ENCODE results near the gene SERF2. TPM values are rescaled to one million over a fixed set of nuclear protein-coding genes. Genes with fewer than 3 reads are reported as not detected.
"Not testable (repeated sequence)": the region's sequence is repeated elsewhere in the genome, so short reads cannot be mapped to it uniquely, and the experiment has no call there.

Gene SERF2
- polyA plus RNA-seq, 3 donors, result 1,511 to 3,135 (median 2,483) TPM

- Mint-ChIP-seq H3K4me3 (no peak overlapping the region), H3K27ac (peak overlapping the region in 5 of 7 donors; percentile 8 to 83 (median 44)), H3K36me3 (peaks cover 59 to 84% of the 10 kb centered on the region in 2 donors), H3K9me3 (peaks cover 0 to 1% (median 0%) of the 10 kb centered on the region in 7 donors), H3K4me1 (peaks cover 14% of the 10 kb centered on the region), H3K27me3 (ENCODE audit: low read depth in 3 of 3) (peaks cover 0 to 2% (median 0%) of the 10 kb centered on the region in 3 donors)
- no peaks in the 10 kb centered on the region for H3K27me3 ChIP-seq (ENCODE audit: control insufficient read depth in 2 of 2, insufficient read depth in 2 of 2, low read length in 2 of 2)
- intact Hi-C loops (cut with micrococcal nuclease), result no loop called here
- peaks cover 17 to 18% of the 10 kb centered on the region in 2 donors for H3K4me1 ChIP-seq (ENCODE audit: control insufficient read depth in 1 of 2, insufficient read depth in 2 of 2, low read length in 2 of 2)
- H3K4me3 ChIP-seq (replicated peaks in 1 of 3; ENCODE audit: low read depth in 2 of 3, low read length in 3 of 3), result no peak overlapping the region
- WGBS (ENCODE audit: insufficient coverage), result 100% methylated on average over 1 of the region's 5 CpGs
- no peak overlapping the region for H2AFZ ChIP-seq (ENCODE audit: insufficient read depth, low read depth, low read length, poor library complexity, severe bottlenecking)
- no peak for TF ChIP-seq CTCF (IDR thresholded peaks at IDR 0.05)
- H3K36me3 ChIP-seq (replicated peaks in 1 of 2; ENCODE audit: control insufficient read depth in 1 of 2, insufficient read depth in 2 of 2, low read length in 2 of 2), result peaks cover 67 to 94% of the 10 kb centered on the region in 2 donors
- no peaks in the 10 kb centered on the region for H3K79me2 ChIP-seq (ENCODE audit: insufficient read depth, low read length)
- H3K9ac ChIP-seq (ENCODE audit: insufficient read depth, low read length, poor library complexity, severe bottlenecking), result no peak overlapping the region
- H3K27ac ChIP-seq (ENCODE audit: low read depth in 1 of 2, low read length in 2 of 2), result peak overlapping the region in 1 of 2 donors; percentile 60
- H3K9me3 ChIP-seq (replicated peaks in 1 of 2; ENCODE audit: control insufficient read depth in 1 of 2, insufficient read depth in 1 of 2, low read length in 2 of 2), result no peaks in the 10 kb centered on the region
- H4K20me1 ChIP-seq (ENCODE audit: insufficient read depth, low read length), result no peaks in the 10 kb centered on the region
- H3K4me2 ChIP-seq (replicated peaks; ENCODE audit: extremely low read depth, low read length, poor library complexity, severe bottlenecking), result no peak overlapping the region
- DNase-seq, result no peak
Observed at GRCh38 chr15:43808435-43808950, 16.4 kb downstream of the SERF2 start.

- no peak overlapping the region for H3K9ac ChIP-seq (ENCODE audit: insufficient read depth, low read length, poor library complexity, severe bottlenecking)
- Mint-ChIP-seq H3K27ac (peak overlapping the region; percentile 44 to 89 (median 79)), H3K4me3 (no peak overlapping the region), H3K9me3 (peaks cover 0 to 1% (median 0%) of the 10 kb centered on the region in 7 donors), H3K36me3 (peaks cover 64 to 86% of the 10 kb centered on the region in 2 donors), H3K4me1 (peaks cover 14% of the 10 kb centered on the region), H3K27me3 (ENCODE audit: low read depth in 3 of 3) (peaks cover 0 to 2% (median 0%) of the 10 kb centered on the region in 3 donors)
- H2AFZ ChIP-seq (ENCODE audit: insufficient read depth, low read depth, low read length, poor library complexity, severe bottlenecking), result no peak overlapping the region
- H3K27me3 ChIP-seq (ENCODE audit: control insufficient read depth in 2 of 2, insufficient read depth in 2 of 2, low read length in 2 of 2), result no peaks in the 10 kb centered on the region
- intact Hi-C loops (cut with micrococcal nuclease), result no loop called here
- peak; percentile 47 to 65 (median 58) for DNase-seq
- H3K4me1 ChIP-seq (ENCODE audit: control insufficient read depth in 1 of 2, insufficient read depth in 2 of 2, low read length in 2 of 2), result peaks cover 17 to 18% of the 10 kb centered on the region in 2 donors
- no peak overlapping the region for H3K4me2 ChIP-seq (replicated peaks; ENCODE audit: extremely low read depth, low read length, poor library complexity, severe bottlenecking)
- H3K36me3 ChIP-seq (replicated peaks in 1 of 2; ENCODE audit: control insufficient read depth in 1 of 2, insufficient read depth in 2 of 2, low read length in 2 of 2), result peaks cover 72 to 94% of the 10 kb centered on the region in 2 donors
- no CpG with 5 or more reads among the region's 6 CpGs for WGBS (ENCODE audit: insufficient coverage)
- no peaks in the 10 kb centered on the region for H3K9me3 ChIP-seq (replicated peaks in 1 of 2; ENCODE audit: control insufficient read depth in 1 of 2, insufficient read depth in 1 of 2, low read length in 2 of 2)
- H3K27ac ChIP-seq (ENCODE audit: low read depth in 1 of 2, low read length in 2 of 2), result peak overlapping the region; percentile 34 to 60
- no peak for TF ChIP-seq CTCF (IDR thresholded peaks at IDR 0.05)
- no peaks in the 10 kb centered on the region for H4K20me1 ChIP-seq (ENCODE audit: insufficient read depth, low read length)
- H3K4me3 ChIP-seq (replicated peaks in 1 of 3; ENCODE audit: low read depth in 2 of 3, low read length in 3 of 3), result peak overlapping the region in 1 of 3 experiments; percentile 1
- H3K79me2 ChIP-seq (ENCODE audit: insufficient read depth, low read length), result no peaks in the 10 kb centered on the region
Observed at GRCh38 chr15:43808960-43809678, 17.0 kb downstream of the SERF2 start.

- H3K27ac Mint-ChIP-seq, result peak overlapping the region in 1 of 7 donors; percentile 63
- H3K4me3 Mint-ChIP-seq; DNase-seq; H3K9ac ChIP-seq (ENCODE audit: insufficient read depth, low read length, poor library complexity, severe bottlenecking); intact Hi-C loops (cut with micrococcal nuclease); H3K27me3 Mint-ChIP-seq (ENCODE audit: low read depth in 3 of 3); H3K27me3 ChIP-seq (ENCODE audit: control insufficient read depth in 2 of 2, insufficient read depth in 2 of 2, low read length in 2 of 2); H3K4me3 ChIP-seq (replicated peaks in 1 of 3; ENCODE audit: low read depth in 2 of 3, low read length in 3 of 3); H3K4me1 Mint-ChIP-seq; H3K4me2 ChIP-seq (replicated peaks; ENCODE audit: extremely low read depth, low read length, poor library complexity, severe bottlenecking); H2AFZ ChIP-seq (ENCODE audit: insufficient read depth, low read depth, low read length, poor library complexity, severe bottlenecking); H3K9me3 Mint-ChIP-seq; H3K9me3 ChIP-seq (replicated peaks in 1 of 2; ENCODE audit: control insufficient read depth in 1 of 2, insufficient read depth in 1 of 2, low read length in 2 of 2); H3K4me1 ChIP-seq (ENCODE audit: control insufficient read depth in 1 of 2, insufficient read depth in 2 of 2, low read length in 2 of 2); H4K20me1 ChIP-seq (ENCODE audit: insufficient read depth, low read length); H3K27ac ChIP-seq (ENCODE audit: low read depth in 1 of 2, low read length in 2 of 2): not testable (repeated sequence)
- WGBS (ENCODE audit: insufficient coverage), result 100% methylated on average over 2 of the region's 5 CpGs
- peaks cover 58 to 81% of the 10 kb centered on the region in 2 donors for H3K36me3 ChIP-seq (replicated peaks in 1 of 2; ENCODE audit: control insufficient read depth in 1 of 2, insufficient read depth in 2 of 2, low read length in 2 of 2)
- H3K79me2 ChIP-seq (ENCODE audit: insufficient read depth, low read length), result peaks cover 36% of the 10 kb centered on the region
- peaks cover 56 to 84% of the 10 kb centered on the region in 2 donors for H3K36me3 Mint-ChIP-seq
Observed at GRCh38 chr15:43815064-43815463, 22.9 kb downstream of the SERF2 start.
